Measurements from ENCODE around the gene TEPSIN.

The TEPSIN gene

GRCh38 chr17:81286491-81287145 lies 47.8 kb upstream of the TEPSIN start:
- H3K27ac ChIP-seq (replicated peaks) = peak overlapping the region; percentile 80
- no peak overlapping the region for H3K4me3 ChIP-seq (replicated peaks; ENCODE audit: insufficient read depth, low read length)
- DNase-seq (ENCODE audit: low read depth in 1 of 2, low spot score in 1 of 2) = no peak
- TF ChIP-seq POLR2AphosphoS5 (IDR thresholded peaks at IDR 0.05; ENCODE audit: low read depth) (no peak), SPI1 (IDR thresholded peaks at IDR 0.05; ENCODE audit: borderline replicate concordance, low read depth) (no peak), GABPA (IDR thresholded peaks at IDR 0.05; ENCODE audit: low read depth) (no peak)
- TF ChIP-seq, protein P1, sequence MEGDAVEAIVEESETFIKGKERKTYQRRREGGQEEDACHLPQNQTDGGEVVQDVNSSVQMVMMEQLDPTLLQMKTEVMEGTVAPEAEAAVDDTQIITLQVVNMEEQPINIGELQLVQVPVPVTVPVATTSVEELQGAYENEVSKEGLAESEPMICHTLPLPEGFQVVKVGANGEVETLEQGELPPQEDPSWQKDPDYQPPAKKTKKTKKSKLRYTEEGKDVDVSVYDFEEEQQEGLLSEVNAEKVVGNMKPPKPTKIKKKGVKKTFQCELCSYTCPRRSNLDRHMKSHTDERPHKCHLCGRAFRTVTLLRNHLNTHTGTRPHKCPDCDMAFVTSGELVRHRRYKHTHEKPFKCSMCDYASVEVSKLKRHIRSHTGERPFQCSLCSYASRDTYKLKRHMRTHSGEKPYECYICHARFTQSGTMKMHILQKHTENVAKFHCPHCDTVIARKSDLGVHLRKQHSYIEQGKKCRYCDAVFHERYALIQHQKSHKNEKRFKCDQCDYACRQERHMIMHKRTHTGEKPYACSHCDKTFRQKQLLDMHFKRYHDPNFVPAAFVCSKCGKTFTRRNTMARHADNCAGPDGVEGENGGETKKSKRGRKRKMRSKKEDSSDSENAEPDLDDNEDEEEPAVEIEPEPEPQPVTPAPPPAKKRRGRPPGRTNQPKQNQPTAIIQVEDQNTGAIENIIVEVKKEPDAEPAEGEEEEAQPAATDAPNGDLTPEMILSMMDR (IDR thresholded peaks at IDR 0.05; ENCODE audit: insufficient read depth, low read length) = no peak
- TF ChIP-seq, protein P2, sequence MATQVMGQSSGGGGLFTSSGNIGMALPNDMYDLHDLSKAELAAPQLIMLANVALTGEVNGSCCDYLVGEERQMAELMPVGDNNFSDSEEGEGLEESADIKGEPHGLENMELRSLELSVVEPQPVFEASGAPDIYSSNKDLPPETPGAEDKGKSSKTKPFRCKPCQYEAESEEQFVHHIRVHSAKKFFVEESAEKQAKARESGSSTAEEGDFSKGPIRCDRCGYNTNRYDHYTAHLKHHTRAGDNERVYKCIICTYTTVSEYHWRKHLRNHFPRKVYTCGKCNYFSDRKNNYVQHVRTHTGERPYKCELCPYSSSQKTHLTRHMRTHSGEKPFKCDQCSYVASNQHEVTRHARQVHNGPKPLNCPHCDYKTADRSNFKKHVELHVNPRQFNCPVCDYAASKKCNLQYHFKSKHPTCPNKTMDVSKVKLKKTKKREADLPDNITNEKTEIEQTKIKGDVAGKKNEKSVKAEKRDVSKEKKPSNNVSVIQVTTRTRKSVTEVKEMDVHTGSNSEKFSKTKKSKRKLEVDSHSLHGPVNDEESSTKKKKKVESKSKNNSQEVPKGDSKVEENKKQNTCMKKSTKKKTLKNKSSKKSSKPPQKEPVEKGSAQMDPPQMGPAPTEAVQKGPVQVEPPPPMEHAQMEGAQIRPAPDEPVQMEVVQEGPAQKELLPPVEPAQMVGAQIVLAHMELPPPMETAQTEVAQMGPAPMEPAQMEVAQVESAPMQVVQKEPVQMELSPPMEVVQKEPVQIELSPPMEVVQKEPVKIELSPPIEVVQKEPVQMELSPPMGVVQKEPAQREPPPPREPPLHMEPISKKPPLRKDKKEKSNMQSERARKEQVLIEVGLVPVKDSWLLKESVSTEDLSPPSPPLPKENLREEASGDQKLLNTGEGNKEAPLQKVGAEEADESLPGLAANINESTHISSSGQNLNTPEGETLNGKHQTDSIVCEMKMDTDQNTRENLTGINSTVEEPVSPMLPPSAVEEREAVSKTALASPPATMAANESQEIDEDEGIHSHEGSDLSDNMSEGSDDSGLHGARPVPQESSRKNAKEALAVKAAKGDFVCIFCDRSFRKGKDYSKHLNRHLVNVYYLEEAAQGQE (IDR thresholded peaks at IDR 0.05; ENCODE audit: insufficient replicate concordance, low read depth) = no peak
- H3K27me3 ChIP-seq (ENCODE audit: insufficient read depth, poor library complexity, severe bottlenecking) = no peaks in the 10 kb centered on the region

GRCh38 chr17:81285894-81286293 lies 47.0 kb upstream of the TEPSIN start:
- DNase-seq (ENCODE audit: low read depth in 1 of 2, low spot score in 1 of 2) = no peak
- TF ChIP-seq, protein P1 (IDR thresholded peaks at IDR 0.05; ENCODE audit: insufficient read depth, low read length) = no peak
- no peak for TF ChIP-seq POLR2AphosphoS5 (IDR thresholded peaks at IDR 0.05; ENCODE audit: low read depth)
- TF ChIP-seq, protein P2 (IDR thresholded peaks at IDR 0.05; ENCODE audit: insufficient replicate concordance, low read depth) = no peak
- TF ChIP-seq GABPA (IDR thresholded peaks at IDR 0.05; ENCODE audit: low read depth) = no peak; the same call in 1 of the 2 replicates
- TF ChIP-seq SPI1 (IDR thresholded peaks at IDR 0.05; ENCODE audit: borderline replicate concordance, low read depth) = no peak
- H3K27ac ChIP-seq (replicated peaks) = peak overlapping the region; percentile 80

GRCh38 chr17:81285179-81285878 lies 46.5 kb upstream of the TEPSIN start:
- peak overlapping the region; percentile 80 for H3K27ac ChIP-seq (replicated peaks)
- peak; percentile 82 to 86 for DNase-seq (ENCODE audit: low read depth in 1 of 2, low spot score in 1 of 2)
- no peaks in the 10 kb centered on the region for H3K27me3 ChIP-seq (ENCODE audit: insufficient read depth, poor library complexity, severe bottlenecking)
- peak overlapping the region; percentile 16 for H3K4me3 ChIP-seq (replicated peaks; ENCODE audit: insufficient read depth, low read length)
- TF ChIP-seq GABPA (IDR thresholded peaks at IDR 0.05; ENCODE audit: low read depth) (peak; percentile 46; the same call in 1 of the 2 replicates), POLR2AphosphoS5 (IDR thresholded peaks at IDR 0.05; ENCODE audit: low read depth) (peak; percentile 72), SPI1 (IDR thresholded peaks at IDR 0.05; ENCODE audit: borderline replicate concordance, low read depth) (peak; percentile 65; the same call in 1 of the 2 replicates)
- TF ChIP-seq, protein P2 (IDR thresholded peaks at IDR 0.05; ENCODE audit: insufficient replicate concordance, low read depth) = no peak
- TF ChIP-seq, protein P1 (IDR thresholded peaks at IDR 0.05; ENCODE audit: insufficient read depth, low read length) = no peak

More at GRCh38 chr17:81285894-81286293, 47.0 kb upstream of the TEPSIN start:
- H3K4me3 ChIP-seq (replicated peaks; ENCODE audit: insufficient read depth, low read length) = peak overlapping the region; percentile 10
- H3K27me3 ChIP-seq (ENCODE audit: insufficient read depth, poor library complexity, severe bottlenecking) = no peaks in the 10 kb centered on the region
